A673 (cell line): Measurements from ENCODE around the gene SHANK1. TPM values are rescaled to one million over a fixed set of nuclear protein-coding genes. Genes with fewer than 3 reads are reported as not detected.

Experiments
- BruUV-seq: library from RNA; stranded (reverse); fragments of 400-500 nt; replicated peaks from 2 replicates; lab custom pipeline; 2021; lab: Mats Ljungman, UMichigan
- CTCF ChIA-PET: fragments of 300-600 bp; sonication (Branson Sonifier 250); formaldehyde crosslinking; loops from one replicate; lab custom pipeline; 2022; ENCODE audit warnings: antibody characterized with exemption; lab: Charles Lee
- POLR2A ChIA-PET: fragments of 300-600 bp; sonication (Branson Sonifier 250); formaldehyde crosslinking; loops from one replicate; lab custom pipeline; 2022; ENCODE audit warnings: antibody characterized with exemption; ENCODE audit not compliant: low non-redundant PET; lab: Charles Lee
- DNase-seq: peaks from one replicate; pipeline ENCODE4 v3.0.0-alpha.2; 2015; ENCODE audit warnings: low spot score
- H3K27ac ChIP-seq: fragments of 200-600 bp; sonication (generic); 2 replicates; pipeline ENCODE4 v1.5.1; 2016; ENCODE audit warnings: mixed run types, low read depth, mild to moderate bottlenecking, mixed read lengths, antibody characterized with exemption, low read length; ENCODE audit not compliant: poor library complexity, severe bottlenecking
- H3K27me3 ChIP-seq: fragments of 200-600 bp; sonication (generic); replicated peaks from 2 replicates; pipeline ENCODE4 v1.6.1; 2017; ENCODE audit warnings: mixed run types, low read depth, mild to moderate bottlenecking, mixed read lengths, antibody characterized with exemption, low read length; ENCODE audit not compliant: insufficient read depth, poor library complexity
- H3K36me3 ChIP-seq: fragments of 200-600 bp; sonication (generic); 2 replicates; pipeline ENCODE4 v1.6.1; 2016; ENCODE audit warnings: mixed run types, mild to moderate bottlenecking, mixed read lengths, antibody characterized with exemption, low read length; ENCODE audit not compliant: insufficient read depth, poor library complexity, severe bottlenecking
- H3K4me1 ChIP-seq: fragments of 200-600 bp; sonication (generic); 2 replicates; pipeline ENCODE4 v1.6.1; 2017; ENCODE audit warnings: mixed run types, mild to moderate bottlenecking, mixed read lengths, antibody characterized with exemption, low read length; ENCODE audit not compliant: insufficient read depth, poor library complexity, severe bottlenecking
- H3K4me3 ChIP-seq: fragments of 200-600 bp; sonication (generic); 2 replicates; pipeline ENCODE4 v1.5.1; 2016; ENCODE audit warnings: low read depth, mixed run types, mild to moderate bottlenecking, mixed read lengths, low read length; ENCODE audit not compliant: poor library complexity, severe bottlenecking
- H3K9me3 ChIP-seq: fragments of 200-600 bp; sonication (generic); 2 replicates; pipeline ENCODE4 v1.6.1; 2016; ENCODE audit warnings: mixed run types, low read depth, mild to moderate bottlenecking, mixed read lengths, antibody characterized with exemption, low read length; ENCODE audit not compliant: poor library complexity, severe bottlenecking
- EZH2 ChIP-seq: fragments of 200-600 bp; sonication (generic); IDR thresholded peaks from 2 replicates; pipeline ENCODE4 v1.6.1; 2017; ENCODE audit warnings: borderline replicate concordance, low read depth, mild to moderate bottlenecking, mixed read lengths, antibody characterized with exemption, low read length; ENCODE audit not compliant: poor library complexity, severe bottlenecking
- intact Hi-C: fragments of 100-400 bp; cut with micrococcal nuclease; formaldehyde crosslinking; loops from one replicate; pipeline ENCODE4 v1.10.0; 2022; ENCODE audit not compliant: unreplicated experiment
- total RNA-seq: library from RNA; stranded (reverse); gene quantifications from 2 replicates; pipeline ENCODE4 v1.2.3, GENCODE V29; 2021
- TF ChIP-seq, protein P1 (sequence below): fragments of 300-800, 200-600 bp; sonication (generic); conservative IDR thresholded peaks from 2 replicates; pipeline ENCODE4 v1.5.1; 2017; ENCODE audit warnings: low read depth, mild to moderate bottlenecking, antibody characterized with exemption, low read length, moderate library complexity, mixed read lengths

SHANK1 gene
- total RNA-seq, 1 experiment from 2014 or later = 69.7 TPM

DNA sequence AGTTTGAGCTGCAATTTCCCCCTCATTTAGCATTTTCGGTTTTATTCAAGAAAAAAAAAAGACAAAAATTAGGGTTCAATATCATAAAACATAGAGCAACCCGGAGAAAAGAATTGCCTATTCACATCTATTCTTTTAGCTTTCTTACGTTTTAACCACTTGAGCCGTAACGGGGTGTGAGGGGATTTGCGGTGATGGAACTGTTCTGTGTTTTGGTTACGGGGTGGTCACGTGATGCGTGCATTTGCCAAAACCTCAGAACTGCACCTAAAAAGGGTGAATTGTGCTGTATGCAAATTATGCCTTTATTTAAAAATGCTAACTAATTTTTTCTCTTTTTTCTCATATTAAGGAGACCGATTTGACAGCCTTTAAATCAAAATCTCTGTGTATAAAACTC is 25.6 kb upstream of the SHANK1 start:
- Histone ChIP-seq H3K36me3 (no peaks in the 10 kb centered on the region), H3K27ac (no peak overlapping the region), H3K4me3 (no peak overlapping the region), H3K27me3 (no peaks in the 10 kb centered on the region), H3K4me1 (peaks cover 14% of the 10 kb centered on the region), H3K9me3 (no peaks in the 10 kb centered on the region)
- TF ChIP-seq, protein P1, sequence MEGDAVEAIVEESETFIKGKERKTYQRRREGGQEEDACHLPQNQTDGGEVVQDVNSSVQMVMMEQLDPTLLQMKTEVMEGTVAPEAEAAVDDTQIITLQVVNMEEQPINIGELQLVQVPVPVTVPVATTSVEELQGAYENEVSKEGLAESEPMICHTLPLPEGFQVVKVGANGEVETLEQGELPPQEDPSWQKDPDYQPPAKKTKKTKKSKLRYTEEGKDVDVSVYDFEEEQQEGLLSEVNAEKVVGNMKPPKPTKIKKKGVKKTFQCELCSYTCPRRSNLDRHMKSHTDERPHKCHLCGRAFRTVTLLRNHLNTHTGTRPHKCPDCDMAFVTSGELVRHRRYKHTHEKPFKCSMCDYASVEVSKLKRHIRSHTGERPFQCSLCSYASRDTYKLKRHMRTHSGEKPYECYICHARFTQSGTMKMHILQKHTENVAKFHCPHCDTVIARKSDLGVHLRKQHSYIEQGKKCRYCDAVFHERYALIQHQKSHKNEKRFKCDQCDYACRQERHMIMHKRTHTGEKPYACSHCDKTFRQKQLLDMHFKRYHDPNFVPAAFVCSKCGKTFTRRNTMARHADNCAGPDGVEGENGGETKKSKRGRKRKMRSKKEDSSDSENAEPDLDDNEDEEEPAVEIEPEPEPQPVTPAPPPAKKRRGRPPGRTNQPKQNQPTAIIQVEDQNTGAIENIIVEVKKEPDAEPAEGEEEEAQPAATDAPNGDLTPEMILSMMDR = no peak
- TF ChIP-seq EZH2 = no peak
- intact Hi-C loops = no loop called here
- BruUV-seq = no TSS peak
- CTCF ChIA-PET = no interaction called here
- DNase-seq = no peak
- POLR2A ChIA-PET = no interaction called here

DNA sequence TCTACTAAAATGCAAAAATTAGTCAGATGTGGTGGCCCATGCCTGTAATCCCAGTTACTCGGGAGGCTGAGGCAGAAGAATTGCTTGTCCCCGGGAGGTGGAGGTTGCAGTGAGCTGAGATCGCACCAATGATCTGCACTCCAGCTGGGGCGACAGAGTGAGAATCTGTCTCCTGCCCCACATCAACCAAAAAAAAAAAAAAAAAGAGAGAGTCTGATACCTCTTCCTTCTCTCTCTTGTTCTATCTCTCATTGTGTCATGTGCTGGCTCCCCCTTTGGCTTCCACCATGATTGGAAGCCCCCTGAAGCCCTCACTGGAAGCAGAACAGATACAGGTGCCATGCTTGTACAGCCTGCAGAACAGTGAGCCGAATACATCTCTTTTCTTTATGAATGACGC is 23.9 kb upstream of the SHANK1 start:
- no peaks in the 10 kb centered on the region for H3K9me3 ChIP-seq
- H3K27ac ChIP-seq = no peak overlapping the region
- H3K36me3 ChIP-seq = no peaks in the 10 kb centered on the region
- no peaks in the 10 kb centered on the region for H3K27me3 ChIP-seq
- intact Hi-C loops = no loop called here
- no peak for TF ChIP-seq EZH2
- TF ChIP-seq, protein P1 = no peak
- CTCF ChIA-PET = no interaction called here
- POLR2A ChIA-PET = interaction anchor here (0.6 kb wide), 1 partner anchor 205 kb away, joined by 4 read pairs; no protein-coding TSS in a partner anchor
- DNase-seq = no peak
- H3K4me1 ChIP-seq = peaks cover 23% of the 10 kb centered on the region
- no TSS peak for BruUV-seq
- H3K4me3 ChIP-seq = no peak overlapping the region

DNA sequence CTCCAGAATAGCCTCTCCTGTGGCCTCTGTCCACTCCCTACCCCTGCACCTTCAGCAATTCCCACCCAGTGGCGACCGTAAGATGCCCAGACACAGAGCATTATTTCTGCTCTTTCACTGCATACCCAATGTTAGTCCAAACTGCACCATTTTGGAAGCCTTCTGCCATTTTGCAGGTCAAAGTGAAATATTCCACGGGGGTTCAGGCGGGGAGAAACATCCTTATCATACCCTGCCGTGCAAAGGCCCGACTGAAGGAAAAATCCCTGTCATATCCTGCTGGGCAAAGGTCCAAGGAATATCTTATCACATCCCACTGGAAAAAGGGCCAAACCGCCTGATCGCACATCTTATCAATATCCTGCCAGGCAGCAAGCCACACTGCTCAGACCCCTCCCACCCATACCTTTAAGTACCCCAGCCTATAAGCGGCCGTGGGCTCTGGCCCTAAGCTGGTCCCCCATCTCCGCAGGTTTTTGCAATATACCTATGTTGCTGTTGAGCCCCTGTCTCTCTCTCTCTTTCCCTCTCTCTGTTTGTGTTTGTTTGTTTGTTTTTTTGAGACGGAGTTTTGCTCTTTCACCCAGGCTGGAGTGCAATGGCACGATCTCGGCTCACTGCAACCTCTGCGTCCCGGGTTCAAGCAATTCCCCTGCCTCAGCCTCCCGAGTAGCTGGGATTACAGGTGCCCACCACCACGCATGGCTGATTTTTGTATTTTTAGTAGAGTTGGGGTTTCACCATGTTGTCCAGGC is 21.8 kb upstream of the SHANK1 start:
- Histone ChIP-seq H3K4me1 (peaks cover 41% of the 10 kb centered on the region), H3K27ac (peak overlapping the region; percentile 88), H3K9me3 (no peaks in the 10 kb centered on the region), H3K36me3 (no peaks in the 10 kb centered on the region), H3K27me3 (no peaks in the 10 kb centered on the region), H3K4me3 (no peak overlapping the region)
- CTCF ChIA-PET = interaction anchor here (1.0 kb wide), 1 partner anchor 16 kb away, joined by 3 read pairs; no protein-coding TSS in a partner anchor
- POLR2A ChIA-PET = no interaction called here
- intact Hi-C loops = no loop called here
- TF ChIP-seq, protein P1 = no peak
- TF ChIP-seq EZH2 = no peak
- BruUV-seq = no TSS peak
- DNase-seq = no peak
